IPS DF 6.9 (cell line): ENCODE results near the gene COL4A5.

Experiments
- DNase-seq: peaks from one replicate; pipeline ENCODE4 v3.0.0-alpha.2; 2013; ENCODE audit warnings: low read depth, low spot score
- H3K27ac ChIP-seq: one replicate; pipeline ENCODE4 v1.5.1; 2013; ENCODE audit warnings: low read length, control low read depth
- H3K27me3 ChIP-seq: 2 replicates; pipeline ENCODE4 v1.6.1; 2013; ENCODE audit warnings: mild to moderate bottlenecking, low read length; ENCODE audit not compliant: control insufficient read depth, insufficient read depth
- H3K36me3 ChIP-seq: 2 replicates; pipeline ENCODE4 v1.6.1; 2013; ENCODE audit warnings: low read length; ENCODE audit not compliant: control insufficient read depth, insufficient read depth
- H3K4me1 ChIP-seq: 2 replicates; pipeline ENCODE4 v1.6.1; 2013; ENCODE audit warnings: low read length; ENCODE audit not compliant: control insufficient read depth, insufficient read depth
- H3K4me3 ChIP-seq: 2 replicates; pipeline ENCODE4 v1.5.1; 2013; ENCODE audit warnings: mild to moderate bottlenecking, low read length
- H3K9me3 ChIP-seq: 2 replicates; pipeline ENCODE4 v1.6.1; 2013; ENCODE audit warnings: low read length, inconsistent platforms; ENCODE audit not compliant: control insufficient read depth, insufficient read depth
- WGBS: extraction: QIAGEN DNeasy Blood & Tissue Kit; methylation state at CpG from one replicate; pipeline ENCODE4 v1.1.7; 2013; ENCODE audit warnings: mixed read lengths, missing lambda C conversion rate; ENCODE audit not compliant: insufficient read length, insufficient coverage; 5-methylcytosine and 5-hydroxymethylcytosine counted together

The COL4A5 gene

DNA sequence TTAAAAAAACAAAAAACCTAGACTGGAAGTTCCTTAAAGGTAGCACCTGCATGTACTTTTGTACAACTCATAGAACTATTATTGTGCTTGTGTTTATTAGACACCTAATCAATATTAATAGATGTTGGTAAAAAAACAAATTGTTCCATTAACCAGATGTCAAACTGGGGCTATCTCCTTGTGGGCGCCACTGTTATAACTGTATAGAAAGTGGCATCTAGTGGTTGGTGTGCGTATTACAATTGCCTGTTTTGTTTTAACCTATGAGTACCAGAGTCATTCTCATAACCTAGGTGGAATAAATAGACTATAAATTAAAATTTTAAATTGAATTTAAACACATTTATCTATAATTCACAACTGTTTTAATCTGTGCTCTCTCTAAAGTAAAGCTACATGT is 97.4 kb downstream of the COL4A5 start:
- Histone ChIP-seq H3K36me3 (no peaks in the 10 kb centered on the region), H3K9me3 (no peaks in the 10 kb centered on the region), H3K4me1 (no peaks in the 10 kb centered on the region), H3K27me3 (no peaks in the 10 kb centered on the region), H3K27ac (no peak overlapping the region), H3K4me3 (no peak overlapping the region)
- peak; percentile 4 for DNase-seq
- no CpG with 5 or more reads among the region's 2 CpGs for WGBS

DNA sequence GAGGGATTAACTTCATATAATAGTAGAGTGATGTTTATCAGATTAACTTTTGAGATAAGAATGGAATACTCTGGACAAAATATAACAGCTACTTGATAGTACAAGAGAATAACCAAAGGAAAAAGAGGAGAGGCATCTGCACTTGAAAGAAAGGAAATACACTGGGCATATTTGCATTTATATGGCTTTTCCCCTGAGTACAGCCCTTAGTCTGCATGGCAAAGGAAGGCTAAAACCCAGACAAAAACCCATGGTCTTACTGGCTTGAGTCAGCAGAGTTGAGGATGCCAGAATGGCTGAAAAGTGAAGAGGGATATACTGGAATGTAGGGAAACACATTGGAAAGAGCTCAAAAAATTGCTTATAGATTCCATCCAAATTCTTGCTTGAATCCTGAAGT is 101.6 kb downstream of the COL4A5 start:
- H3K9me3 ChIP-seq = no peaks in the 10 kb centered on the region
- no peaks in the 10 kb centered on the region for H3K27me3 ChIP-seq
- no peak overlapping the region for H3K4me3 ChIP-seq
- H3K4me1 ChIP-seq = no peaks in the 10 kb centered on the region
- no peaks in the 10 kb centered on the region for H3K36me3 ChIP-seq
- DNase-seq = peak; percentile 5
- no peak overlapping the region for H3K27ac ChIP-seq

DNA sequence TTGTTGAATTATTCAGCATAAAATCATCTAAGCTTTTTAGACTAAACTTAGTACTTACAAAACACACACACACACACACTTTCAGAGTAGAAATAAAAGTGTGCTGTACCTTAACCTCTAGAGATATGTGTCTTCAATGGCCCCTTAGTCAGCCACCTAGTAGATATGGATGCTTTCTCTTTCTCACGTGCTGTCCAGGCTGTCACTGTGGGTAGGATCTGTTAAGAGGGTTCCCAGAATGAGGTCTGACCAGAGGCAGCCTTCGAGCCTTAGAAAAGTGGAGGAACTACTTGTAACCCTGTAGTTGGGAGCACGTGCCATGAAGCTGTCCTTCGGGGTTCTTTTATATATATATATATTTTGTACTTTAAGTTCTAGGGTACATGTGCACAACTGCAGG is 117.9 kb downstream of the COL4A5 start:
- DNase-seq = no peak
- no peak overlapping the region for H3K4me3 ChIP-seq
- no peaks in the 10 kb centered on the region for H3K9me3 ChIP-seq
- H3K36me3 ChIP-seq = no peaks in the 10 kb centered on the region
- H3K27ac ChIP-seq = no peak overlapping the region
- H3K4me1 ChIP-seq = no peaks in the 10 kb centered on the region
- no CpG with 5 or more reads among the region's 4 CpGs for WGBS
- H3K27me3 ChIP-seq = no peaks in the 10 kb centered on the region

DNA sequence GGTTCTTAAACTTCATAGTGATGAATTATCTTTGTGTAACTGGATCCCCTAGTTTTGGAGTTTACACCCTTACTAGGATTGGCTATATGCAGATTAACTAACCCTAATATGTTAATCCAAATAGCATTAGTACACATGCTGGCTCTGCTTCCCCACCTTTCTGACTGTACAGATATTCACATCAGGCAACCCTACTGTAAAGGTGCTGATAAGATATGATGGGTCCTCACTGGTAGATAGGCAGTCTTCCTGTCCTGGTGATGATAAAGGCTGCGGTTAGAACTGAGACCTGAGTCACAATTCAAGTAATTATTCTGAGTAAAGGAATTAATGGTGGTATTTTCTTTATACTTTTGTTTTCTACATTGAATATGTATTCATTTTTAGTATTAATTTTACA is 118.6 kb downstream of the COL4A5 start:
- Histone ChIP-seq H3K27ac (no peak overlapping the region), H3K4me3 (no peak overlapping the region), H3K36me3 (no peaks in the 10 kb centered on the region), H3K27me3 (no peaks in the 10 kb centered on the region), H3K4me1 (no peaks in the 10 kb centered on the region), H3K9me3 (no peaks in the 10 kb centered on the region)
- no CpG with 5 or more reads among the region's 1 CpG for WGBS
- DNase-seq = no peak

DNA sequence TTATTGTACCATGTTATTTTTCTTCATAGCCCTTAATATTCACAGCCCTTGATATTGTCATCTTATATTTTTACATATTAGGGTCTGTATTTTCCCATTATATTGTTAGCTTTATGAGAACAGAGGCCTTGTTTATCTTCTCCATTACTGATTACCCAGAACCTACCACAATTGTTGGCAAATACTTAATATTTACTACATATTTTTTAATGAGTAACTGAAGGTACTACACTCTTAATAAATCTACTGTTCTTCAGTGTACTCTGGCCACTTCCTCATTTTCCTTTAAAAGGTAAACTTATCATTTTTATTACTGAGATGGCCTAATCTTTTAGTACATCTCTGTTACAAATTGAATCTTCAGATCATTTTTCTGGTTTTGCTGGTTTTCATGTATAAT is 133.5 kb downstream of the COL4A5 start:
- no peak for DNase-seq
- no peak overlapping the region for H3K4me3 ChIP-seq
- H3K9me3 ChIP-seq = no peaks in the 10 kb centered on the region
- H3K4me1 ChIP-seq = no peaks in the 10 kb centered on the region
- H3K27me3 ChIP-seq = no peaks in the 10 kb centered on the region
- no peak overlapping the region for H3K27ac ChIP-seq
- H3K36me3 ChIP-seq = no peaks in the 10 kb centered on the region

DNA sequence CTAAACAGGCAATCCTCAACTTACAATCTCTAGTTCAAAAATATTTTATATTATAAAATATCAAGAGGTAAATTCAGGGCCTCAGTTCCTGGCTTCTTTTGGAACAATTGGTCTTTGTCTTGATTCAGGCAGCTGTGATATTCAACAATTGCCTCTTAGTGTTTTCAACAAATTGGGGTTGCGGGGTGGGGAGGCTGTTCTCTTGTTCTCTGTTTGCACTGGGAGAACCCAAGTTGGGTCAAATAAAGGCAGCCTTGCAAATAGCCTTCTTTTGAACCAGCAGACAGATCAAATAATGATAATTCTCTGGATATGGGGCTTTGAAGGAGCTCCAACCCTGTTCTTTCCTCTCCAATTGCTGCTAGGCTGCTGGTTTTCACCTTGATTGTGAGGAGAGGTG is 142.5 kb downstream of the COL4A5 start:
- no peak for DNase-seq

DNA sequence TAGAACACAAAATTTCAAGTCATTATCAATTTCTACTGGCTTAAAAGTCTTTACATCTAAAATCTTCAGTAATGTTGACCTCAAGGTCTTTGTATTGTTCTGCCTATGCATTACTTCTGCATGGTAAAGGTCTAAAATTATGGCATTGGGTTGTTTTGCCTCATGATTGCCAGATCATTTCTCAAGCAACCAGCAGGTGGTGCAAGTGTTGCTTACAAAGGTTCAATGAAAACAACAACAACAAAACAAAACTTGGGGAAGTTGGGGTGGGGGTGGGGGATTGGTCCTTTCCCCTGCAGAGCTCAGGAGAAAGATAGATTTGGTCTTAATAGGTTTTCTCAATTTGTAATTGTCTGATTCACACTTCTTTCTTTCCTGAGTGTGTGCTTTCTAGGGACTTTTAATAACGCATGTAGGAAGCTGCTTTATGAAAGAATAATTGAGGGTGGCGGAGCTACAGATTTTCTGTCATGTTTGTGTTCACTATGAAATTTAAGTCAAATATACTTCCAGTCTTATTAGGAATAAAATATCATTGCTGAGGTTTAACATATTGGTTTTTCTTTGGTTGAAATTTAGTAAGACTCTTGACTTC is 145.1 kb downstream of the COL4A5 start:
- H3K27ac ChIP-seq = no peak overlapping the region
- H3K9me3 ChIP-seq = no peaks in the 10 kb centered on the region
- peak; percentile 11 for DNase-seq
- no peaks in the 10 kb centered on the region for H3K36me3 ChIP-seq
- no peak overlapping the region for H3K4me3 ChIP-seq
- no CpG with 5 or more reads among the region's 2 CpGs for WGBS
- H3K4me1 ChIP-seq = no peaks in the 10 kb centered on the region
- H3K27me3 ChIP-seq = no peaks in the 10 kb centered on the region

More for the DNA sequence above, 142.5 kb downstream of the COL4A5 start:
- no CpG with 5 or more reads among the region's 1 CpG for WGBS
- no peaks in the 10 kb centered on the region for H3K4me1 ChIP-seq
- no peak overlapping the region for H3K4me3 ChIP-seq
- H3K27ac ChIP-seq = no peak overlapping the region
- no peaks in the 10 kb centered on the region for H3K36me3 ChIP-seq
- H3K27me3 ChIP-seq = no peaks in the 10 kb centered on the region
- no peaks in the 10 kb centered on the region for H3K9me3 ChIP-seq

DNA sequence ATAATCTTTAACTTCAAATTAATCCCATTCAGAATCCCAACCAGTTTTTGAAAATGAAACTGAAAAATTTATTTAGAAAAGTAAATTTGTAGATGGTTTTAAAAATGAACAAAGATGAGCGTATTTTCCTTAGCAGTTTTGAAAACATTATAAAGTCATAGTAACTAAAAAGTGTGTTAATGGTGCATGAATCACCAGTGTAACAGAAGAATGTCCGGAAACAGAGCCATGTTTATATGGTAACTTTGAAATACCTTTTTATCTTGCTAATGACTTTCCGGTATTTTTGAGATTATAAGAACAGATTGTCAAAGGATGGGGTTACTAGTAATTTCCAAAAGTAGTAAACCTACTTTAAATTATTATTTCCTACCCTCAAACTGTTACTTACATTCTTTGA is 150.9 kb downstream of the COL4A5 start:
- Histone ChIP-seq H3K27ac (no peak overlapping the region), H3K9me3 (no peaks in the 10 kb centered on the region), H3K27me3 (no peaks in the 10 kb centered on the region), H3K4me3 (no peak overlapping the region), H3K4me1 (no peaks in the 10 kb centered on the region), H3K36me3 (no peaks in the 10 kb centered on the region)
- WGBS = 100% methylated on average over 1 of the region's 3 CpGs
- no peak for DNase-seq

DNA sequence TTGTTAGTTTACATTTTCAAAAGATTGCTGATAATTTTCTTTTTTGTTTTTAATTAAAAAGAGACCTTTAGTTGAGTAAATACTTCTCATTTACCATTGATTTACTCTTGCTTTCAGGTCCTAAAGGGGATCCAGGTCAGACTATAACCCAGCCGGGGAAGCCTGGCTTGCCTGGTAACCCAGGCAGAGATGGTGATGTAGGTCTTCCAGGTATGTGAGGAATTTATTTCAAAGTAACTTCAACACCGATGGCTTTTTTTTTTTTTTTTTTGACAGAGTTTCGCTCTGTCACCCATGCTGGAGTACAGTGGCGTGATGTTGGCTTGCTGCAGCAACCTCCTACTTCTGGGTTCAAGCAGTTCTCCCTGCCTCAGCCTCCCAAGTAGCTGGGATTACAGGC is 161.6 kb downstream of the COL4A5 start:
- no peaks in the 10 kb centered on the region for H3K9me3 ChIP-seq
- no CpG with 5 or more reads among the region's 4 CpGs for WGBS
- no peaks in the 10 kb centered on the region for H3K36me3 ChIP-seq
- H3K27me3 ChIP-seq = no peaks in the 10 kb centered on the region
- H3K4me1 ChIP-seq = no peaks in the 10 kb centered on the region
- no peak overlapping the region for H3K4me3 ChIP-seq
- no peak overlapping the region for H3K27ac ChIP-seq
- no peak for DNase-seq

DNA sequence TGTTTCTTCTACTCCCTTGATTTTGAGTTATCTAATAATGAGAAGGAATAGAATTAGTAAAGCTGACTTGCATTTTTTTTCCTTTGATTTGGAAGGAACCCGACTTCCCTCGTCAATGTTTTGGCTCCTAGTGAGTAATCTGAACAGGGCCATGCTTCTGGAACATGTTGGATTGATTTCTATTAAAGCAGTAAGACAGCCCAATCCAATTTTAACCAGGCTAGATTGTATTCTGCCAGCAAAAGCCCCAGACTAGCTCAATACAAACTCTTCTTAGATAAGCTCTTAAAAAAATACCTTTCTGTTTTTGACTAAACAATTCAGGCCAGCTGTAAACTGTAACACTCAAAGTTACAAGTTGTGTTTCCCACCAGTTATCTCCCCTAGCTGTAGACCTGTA is 170.5 kb downstream of the COL4A5 start:
- no CpG with 5 or more reads among the region's 2 CpGs for WGBS
- no peaks in the 10 kb centered on the region for H3K4me1 ChIP-seq
- H3K9me3 ChIP-seq = no peaks in the 10 kb centered on the region
- DNase-seq = no peak
- H3K36me3 ChIP-seq = 0 out of 2 replicates have a peak, but pooled peaks cover 2% of the 10 kb centered on the region
- H3K27me3 ChIP-seq = no peaks in the 10 kb centered on the region
- no peak overlapping the region for H3K4me3 ChIP-seq
- H3K27ac ChIP-seq = no peak overlapping the region

DNA sequence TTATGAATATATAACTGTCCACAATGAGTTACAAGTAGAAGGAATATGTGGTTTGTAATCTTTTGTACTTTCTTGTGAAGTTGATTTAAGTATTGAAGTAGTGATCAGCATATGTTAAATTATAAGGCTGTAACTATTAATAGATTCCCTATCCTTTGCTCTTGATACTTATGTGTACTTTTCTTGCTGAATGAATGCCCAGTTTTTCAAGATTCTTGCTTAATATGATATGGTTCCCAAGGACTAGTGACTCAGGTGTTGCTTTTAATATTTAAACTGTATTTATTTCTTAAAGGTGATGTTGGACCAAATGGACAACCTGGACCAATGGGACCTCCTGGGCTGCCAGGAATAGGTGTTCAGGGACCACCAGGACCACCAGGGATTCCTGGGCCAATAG is 175.0 kb downstream of the COL4A5 start:
- no peaks in the 10 kb centered on the region for H3K36me3 ChIP-seq
- no peak overlapping the region for H3K4me3 ChIP-seq
- no peaks in the 10 kb centered on the region for H3K9me3 ChIP-seq
- no peaks in the 10 kb centered on the region for H3K4me1 ChIP-seq
- H3K27ac ChIP-seq = no peak overlapping the region
- no peak for DNase-seq
- H3K27me3 ChIP-seq = no peaks in the 10 kb centered on the region
